Uterus (tissue), 2 donors: ENCODE measurements around the gene ATF4.

Experiments
- POLR2A ChIP-seq, 2 donors: fragments of 450-650 bp; IDR thresholded peaks; one replicate each; pipeline ENCODE4 v1.6.1; 2016; ENCODE audit warnings: antibody characterized with exemption in 2 of 2, mild to moderate bottlenecking in 1 of 2, moderate library complexity in 1 of 2
- TF ChIP-seq, protein P1 (sequence below), 4 experiments: fragments of 200-600 bp in 2 of 4; fragments of 450-650 bp in 2 of 4; sonication (generic) in 2 of 4; IDR thresholded peaks; one replicate each; pipeline ENCODE4 v1.5.1; 2016 to 2019; ENCODE audit warnings: antibody characterized with exemption in 4 of 4, mild to moderate bottlenecking in 2 of 4, moderate library complexity in 1 of 4

DNA sequence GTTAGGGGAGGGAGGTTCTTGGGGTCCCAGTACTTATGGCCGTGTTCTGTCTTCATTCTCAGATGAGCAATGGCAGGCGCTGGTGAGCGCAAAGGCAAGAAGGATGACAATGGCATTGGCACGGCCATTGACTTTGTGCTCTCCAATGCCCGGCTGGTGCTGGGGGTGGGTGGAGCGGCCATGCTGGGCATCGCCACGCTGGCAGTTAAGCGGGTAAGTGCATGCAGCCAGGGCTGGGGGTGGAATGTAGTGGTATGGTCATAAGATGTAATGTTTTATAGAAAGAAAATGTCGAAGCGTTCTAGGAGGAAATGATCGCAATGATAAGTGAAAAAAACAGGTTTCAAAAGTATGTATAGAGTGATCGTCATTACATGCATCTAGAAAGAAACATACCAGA, 9.1 kb upstream of the ATF4 start:
- TF ChIP-seq, protein P1, sequence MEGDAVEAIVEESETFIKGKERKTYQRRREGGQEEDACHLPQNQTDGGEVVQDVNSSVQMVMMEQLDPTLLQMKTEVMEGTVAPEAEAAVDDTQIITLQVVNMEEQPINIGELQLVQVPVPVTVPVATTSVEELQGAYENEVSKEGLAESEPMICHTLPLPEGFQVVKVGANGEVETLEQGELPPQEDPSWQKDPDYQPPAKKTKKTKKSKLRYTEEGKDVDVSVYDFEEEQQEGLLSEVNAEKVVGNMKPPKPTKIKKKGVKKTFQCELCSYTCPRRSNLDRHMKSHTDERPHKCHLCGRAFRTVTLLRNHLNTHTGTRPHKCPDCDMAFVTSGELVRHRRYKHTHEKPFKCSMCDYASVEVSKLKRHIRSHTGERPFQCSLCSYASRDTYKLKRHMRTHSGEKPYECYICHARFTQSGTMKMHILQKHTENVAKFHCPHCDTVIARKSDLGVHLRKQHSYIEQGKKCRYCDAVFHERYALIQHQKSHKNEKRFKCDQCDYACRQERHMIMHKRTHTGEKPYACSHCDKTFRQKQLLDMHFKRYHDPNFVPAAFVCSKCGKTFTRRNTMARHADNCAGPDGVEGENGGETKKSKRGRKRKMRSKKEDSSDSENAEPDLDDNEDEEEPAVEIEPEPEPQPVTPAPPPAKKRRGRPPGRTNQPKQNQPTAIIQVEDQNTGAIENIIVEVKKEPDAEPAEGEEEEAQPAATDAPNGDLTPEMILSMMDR (IDR thresholded peaks at IDR 0.05) = no peak
- TF ChIP-seq POLR2A (IDR thresholded peaks at IDR 0.05) = no peak
